ENCODE data around the gene MBD3L1.

DNA sequence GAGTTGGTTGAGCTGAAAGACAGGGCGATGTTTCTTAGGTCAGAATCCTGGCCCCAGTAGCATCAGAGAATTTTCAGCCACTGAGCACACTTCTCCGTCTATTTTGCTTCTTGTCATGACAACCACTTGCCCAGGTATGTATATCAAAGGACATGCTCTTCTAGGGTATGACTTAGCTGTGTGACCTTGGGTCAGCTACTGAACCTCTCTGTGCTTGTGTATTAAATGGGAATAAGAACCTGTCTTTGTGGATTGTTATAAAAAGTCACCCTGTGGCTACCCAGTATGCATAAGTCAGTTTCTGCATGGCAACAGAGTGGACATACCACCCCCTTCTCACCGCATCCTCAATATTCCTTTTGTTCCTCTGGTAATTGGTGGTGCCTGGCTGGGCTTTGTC lies 26.1 kb downstream of the MBD3L1 start:
- TF ChIP-seq, protein P1, sequence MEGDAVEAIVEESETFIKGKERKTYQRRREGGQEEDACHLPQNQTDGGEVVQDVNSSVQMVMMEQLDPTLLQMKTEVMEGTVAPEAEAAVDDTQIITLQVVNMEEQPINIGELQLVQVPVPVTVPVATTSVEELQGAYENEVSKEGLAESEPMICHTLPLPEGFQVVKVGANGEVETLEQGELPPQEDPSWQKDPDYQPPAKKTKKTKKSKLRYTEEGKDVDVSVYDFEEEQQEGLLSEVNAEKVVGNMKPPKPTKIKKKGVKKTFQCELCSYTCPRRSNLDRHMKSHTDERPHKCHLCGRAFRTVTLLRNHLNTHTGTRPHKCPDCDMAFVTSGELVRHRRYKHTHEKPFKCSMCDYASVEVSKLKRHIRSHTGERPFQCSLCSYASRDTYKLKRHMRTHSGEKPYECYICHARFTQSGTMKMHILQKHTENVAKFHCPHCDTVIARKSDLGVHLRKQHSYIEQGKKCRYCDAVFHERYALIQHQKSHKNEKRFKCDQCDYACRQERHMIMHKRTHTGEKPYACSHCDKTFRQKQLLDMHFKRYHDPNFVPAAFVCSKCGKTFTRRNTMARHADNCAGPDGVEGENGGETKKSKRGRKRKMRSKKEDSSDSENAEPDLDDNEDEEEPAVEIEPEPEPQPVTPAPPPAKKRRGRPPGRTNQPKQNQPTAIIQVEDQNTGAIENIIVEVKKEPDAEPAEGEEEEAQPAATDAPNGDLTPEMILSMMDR (IDR thresholded peaks at IDR 0.05): no peak
- TF ChIP-seq TAF1 (IDR thresholded peaks at IDR 0.05; ENCODE audit: borderline replicate concordance, low read depth, low read length): no peak
- TF ChIP-seq, protein P2, sequence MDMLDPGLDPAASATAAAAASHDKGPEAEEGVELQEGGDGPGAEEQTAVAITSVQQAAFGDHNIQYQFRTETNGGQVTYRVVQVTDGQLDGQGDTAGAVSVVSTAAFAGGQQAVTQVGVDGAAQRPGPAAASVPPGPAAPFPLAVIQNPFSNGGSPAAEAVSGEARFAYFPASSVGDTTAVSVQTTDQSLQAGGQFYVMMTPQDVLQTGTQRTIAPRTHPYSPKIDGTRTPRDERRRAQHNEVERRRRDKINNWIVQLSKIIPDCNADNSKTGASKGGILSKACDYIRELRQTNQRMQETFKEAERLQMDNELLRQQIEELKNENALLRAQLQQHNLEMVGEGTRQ (IDR thresholded peaks at IDR 0.05; ENCODE audit: borderline replicate concordance, low read depth, low read length): no peak
- TF ChIP-seq, protein P3, sequence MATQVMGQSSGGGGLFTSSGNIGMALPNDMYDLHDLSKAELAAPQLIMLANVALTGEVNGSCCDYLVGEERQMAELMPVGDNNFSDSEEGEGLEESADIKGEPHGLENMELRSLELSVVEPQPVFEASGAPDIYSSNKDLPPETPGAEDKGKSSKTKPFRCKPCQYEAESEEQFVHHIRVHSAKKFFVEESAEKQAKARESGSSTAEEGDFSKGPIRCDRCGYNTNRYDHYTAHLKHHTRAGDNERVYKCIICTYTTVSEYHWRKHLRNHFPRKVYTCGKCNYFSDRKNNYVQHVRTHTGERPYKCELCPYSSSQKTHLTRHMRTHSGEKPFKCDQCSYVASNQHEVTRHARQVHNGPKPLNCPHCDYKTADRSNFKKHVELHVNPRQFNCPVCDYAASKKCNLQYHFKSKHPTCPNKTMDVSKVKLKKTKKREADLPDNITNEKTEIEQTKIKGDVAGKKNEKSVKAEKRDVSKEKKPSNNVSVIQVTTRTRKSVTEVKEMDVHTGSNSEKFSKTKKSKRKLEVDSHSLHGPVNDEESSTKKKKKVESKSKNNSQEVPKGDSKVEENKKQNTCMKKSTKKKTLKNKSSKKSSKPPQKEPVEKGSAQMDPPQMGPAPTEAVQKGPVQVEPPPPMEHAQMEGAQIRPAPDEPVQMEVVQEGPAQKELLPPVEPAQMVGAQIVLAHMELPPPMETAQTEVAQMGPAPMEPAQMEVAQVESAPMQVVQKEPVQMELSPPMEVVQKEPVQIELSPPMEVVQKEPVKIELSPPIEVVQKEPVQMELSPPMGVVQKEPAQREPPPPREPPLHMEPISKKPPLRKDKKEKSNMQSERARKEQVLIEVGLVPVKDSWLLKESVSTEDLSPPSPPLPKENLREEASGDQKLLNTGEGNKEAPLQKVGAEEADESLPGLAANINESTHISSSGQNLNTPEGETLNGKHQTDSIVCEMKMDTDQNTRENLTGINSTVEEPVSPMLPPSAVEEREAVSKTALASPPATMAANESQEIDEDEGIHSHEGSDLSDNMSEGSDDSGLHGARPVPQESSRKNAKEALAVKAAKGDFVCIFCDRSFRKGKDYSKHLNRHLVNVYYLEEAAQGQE (IDR thresholded peaks at IDR 0.05; ENCODE audit: low read depth, low read length): no peak
- TF ChIP-seq NRF1 (IDR thresholded peaks at IDR 0.05; ENCODE audit: low read depth, low read length): no peak
